Heart right ventricle (tissue), 16 donors: Measurements from ENCODE around the gene XIST. TPM values are rescaled to one million over a fixed set of nuclear protein-coding genes. Genes with fewer than 3 reads are reported as not detected.
A peak's percentile ranks its signal among the peaks of the same experiment; 100 is the strongest.
"Not testable (repeated sequence)": the region's sequence is repeated elsewhere in the genome, so short reads cannot be mapped to it uniquely, and the experiment has no call there.

Experiments used
- ATAC-seq, 8 donors: fragments of 200-7000 bp; cut with Tn5 transposase; one replicate each; pipeline ENCODE4 v1.9.1; 2020; ENCODE audit warnings: mild to moderate bottlenecking in 8 of 8, moderate library complexity in 8 of 8, moderate number of reproducible peaks in 1 of 8
- DNase-seq, 2 donors: peaks; one replicate each; pipeline ENCODE4 v3.0.0-alpha.2; 2020
- H3K27ac ChIP-seq, 10 donors: fragments of 200-600 bp; sonication (generic) in 2 of 10; one replicate each; pipeline versions ENCODE4 v1.5.0 to v1.8.0; 2020 to 2022; ENCODE audit warnings: mild to moderate bottlenecking in 3 of 10
- H3K27me3 ChIP-seq, 7 donors: fragments of 200-600 bp; one replicate each; pipeline ENCODE4 v1.8.0; 2021 to 2022; ENCODE audit warnings: mild to moderate bottlenecking in 2 of 7
- H3K36me3 ChIP-seq, 9 donors: fragments of 200-600 bp; sonication (generic) in 1 of 9; one replicate each; pipeline versions ENCODE4 v1.5.0 to v1.8.0; 2020 to 2022; ENCODE audit warnings: mild to moderate bottlenecking in 2 of 9
- H3K4me1 ChIP-seq, 9 donors: fragments of 200-600 bp; sonication (generic) in 1 of 9; one replicate each; pipeline versions ENCODE4 v1.5.0 to v1.8.0; 2020 to 2022; ENCODE audit warnings: mild to moderate bottlenecking in 4 of 9
- H3K4me3 ChIP-seq, 10 donors: fragments of 200-600 bp; sonication (generic) in 2 of 10; one replicate each; pipeline versions ENCODE4 v1.5.0 to v1.8.0; 2020 to 2022; ENCODE audit warnings: mild to moderate bottlenecking in 7 of 10, moderate library complexity in 2 of 10
- H3K9me3 ChIP-seq, 11 donors: fragments of 200-600 bp in 10 of 11; sonication (generic) in 2 of 11; one replicate each; pipeline versions ENCODE4 v1.5.0 to v1.8.0; 2013 to 2022; ENCODE audit warnings: mild to moderate bottlenecking in 2 of 11, control low read depth in 1 of 11, moderate library complexity in 1 of 11
- CTCF ChIP-seq, 9 donors: fragments of 200-600 bp; sonication (generic) in 2 of 9; IDR thresholded peaks; one replicate each; pipeline versions ENCODE4 v1.5.0 to v1.8.0; 2021 to 2022; ENCODE audit warnings: antibody characterized with exemption in 9 of 9, mild to moderate bottlenecking in 5 of 9, moderate library complexity in 1 of 9
- WGBS, 2 donors: extraction: QIAGEN DNeasy Blood & Tissue Kit; methylation state at CpG; one replicate each; pipeline ENCODE4 v1.1.7; 2013; ENCODE audit warnings: inconsistent platforms in 1 of 2; 5-methylcytosine and 5-hydroxymethylcytosine counted together
- intact Hi-C, 10 donors: fragments of 100-400 bp; cut with DNase I; formaldehyde crosslinking; loops; one replicate each; pipeline versions ENCODE4 v1.11.1 to v1.14.2; 2022
- long read RNA-seq, 3 donors: library from polyadenylated mRNA; unstranded; transcript quantifications; one replicate each; pipeline ENCODE4 v2.0.0, GENCODE V29; 2020 to 2021
- polyA plus RNA-seq, 2 donors: library from polyadenylated mRNA; stranded (reverse); fragments of 200-250 nt; gene quantifications; one replicate each; pipeline ENCODE4 v1.2.3, GENCODE V29; 2013
- total RNA-seq, 10 donors: library from RNA; stranded (reverse); fragmentation: NEBNext Ultra II Directional in 3 of 10; extraction: Animal tissue kit (Norgen Biotek cat#: 25700) in 3 of 10; gene quantifications; one replicate each; pipeline versions ENCODE4 v1.2.1 to v1.2.4, GENCODE V29; 2021 to 2023
- donor health status: Arrhythmogenic right ventricular cardiomyopathy.
- donor health status: ischemic (EF 13 %, LVEDD 7.1; RV severe dilation, severe dysfunction).
- donor health status: healthy with polysubstance abuse.
- donor health status: DM: no; HTN: yes; CAD: no.
- donor health status: DM: no; HTN: no; CAD: no.
- donor health status: ischemic (EF 25% LVEDD 6.9; RV normal size, moderate dysfunction).
- donor health status: ischemic (EF 25% LVEDD 5.7; RV mildly dilated, moderate dysfunction).
- donor health status: healthy.
- donor health status: DM: yes; HTN: yes; CAD: no.
- donor health status: Ischemic cardiomyopathy.
- donor health status: ischemic (EF 35%, LVEDD 5.7; RV mildly dilated, moderate dysfunction).
- donor health status: nonischemic (EF 11% LVEDD 7.7; RV severe dilation, severe dysfunction).
- donor health status: DM: yes; HTN: yes; CAD: no.
- donor health status: PGD.
- donor health status: ischemic (EF 29% LVEDD 5.4; RV normal size, mild dysfunction).
- donor health status: nonischemic (EF 23%, LVEDD 6.1; RV moderate dilation, normal function).

The XIST gene
- total RNA-seq (100 to 1,000 TPM in 1 of 10 donors, 10 to 100 TPM in 2, 1 to 10 TPM in 1, under 1 TPM in 6; 0.09 to 105 (median 0.43) TPM), polyA plus RNA-seq (1 to 10 TPM in 1 of 2 donors, under 1 TPM in 1; 0.07 to 2.3 TPM)
- long read RNA-seq, donor 1: 0 reads
- long read RNA-seq, donor 2, full-length matches to known transcripts: 1 of 19 reads
- long read RNA-seq, donor 2, partial matches to known transcripts: 0 of 19 reads
- long read RNA-seq, donor 2, other reads (novel, unspliced or antisense): 18 of 19 reads
- long read RNA-seq, donor 3, full-length matches to known transcripts: 1 of 16 reads
- long read RNA-seq, donor 3, partial matches to known transcripts: 0 of 16 reads
- long read RNA-seq, donor 3, other reads (novel, unspliced or antisense): 15 of 16 reads

- Histone ChIP-seq H3K4me1 (peaks cover 0 to 20% (median 0%) of the 10 kb centered on the region in 9 donors), H3K27me3 (no peaks in the 10 kb centered on the region), H3K27ac (peak within 1 kb of the TSS in 3 of 10 donors; percentile 78 to 89 (median 85)), H3K4me3 (peak within 1 kb of the TSS in 4 of 10 donors; percentile 47 to 64 (median 60)), H3K36me3 (no peaks in the 10 kb centered on the region), H3K9me3 (no peaks in the 10 kb centered on the region)
- DNase-seq (no peak), ATAC-seq (peak in 1 of 8 donors; percentile 35)
- intact Hi-C loops: loop anchor here in 6 of 10 donors (5.0 to 10.0 kb wide), 9 partner anchors 90 to 1752 kb away; no protein-coding TSS in a partner anchor
- WGBS, 2 donors: 90 to 93% methylated on average over 8 of the region's 8 CpGs
- no peak for TF ChIP-seq CTCF (IDR thresholded peaks at IDR 0.05)
Observed at GRCh38 chrX:73852467-73852866, at the start of gene XIST. Gene XIST (minus strand): TSS chrX:73852714.

GRCh38 chrX:73898315-73898714, 45.8 kb upstream of the XIST start:
- H3K36me3 ChIP-seq, H3K9me3 ChIP-seq, DNase-seq, H3K27ac ChIP-seq, ATAC-seq, H3K4me1 ChIP-seq, intact Hi-C loops, H3K4me3 ChIP-seq: not testable (repeated sequence)
- peaks cover 0 to 34% (median 0%) of the 10 kb centered on the region in 7 donors for H3K27me3 ChIP-seq
- 92 to 97% methylated on average over 3 of the region's 3 CpGs for WGBS, 2 donors

GRCh38 chrX:73892515-73893090, 40.1 kb upstream of the XIST start:
- H3K4me1 ChIP-seq, intact Hi-C loops, H3K36me3 ChIP-seq, ATAC-seq, H3K27ac ChIP-seq, DNase-seq, H3K9me3 ChIP-seq, H3K4me3 ChIP-seq: not testable (repeated sequence)
- WGBS, 2 donors: 72 to 83% methylated on average over 13 to 14 of the region's 14 CpGs
- peaks cover 0 to 44% (median 0%) of the 10 kb centered on the region in 7 donors for H3K27me3 ChIP-seq

GRCh38 chrX:73882260-73882659, 29.7 kb upstream of the XIST start:
- ATAC-seq, DNase-seq, H3K27me3 ChIP-seq, intact Hi-C loops, H3K4me1 ChIP-seq, H3K4me3 ChIP-seq, H3K27ac ChIP-seq, H3K36me3 ChIP-seq: not testable (repeated sequence)
- peaks cover 0 to 39% (median 8%) of the 10 kb centered on the region in 11 donors for H3K9me3 ChIP-seq
- 94 to 96% methylated on average over 20 to 23 of the region's 24 CpGs for WGBS, 2 donors

GRCh38 chrX:73877687-73878086, 25.2 kb upstream of the XIST start:
- Histone ChIP-seq H3K4me3 (no peak overlapping the region), H3K27me3 (peaks cover 0 to 11% (median 0%) of the 10 kb centered on the region in 7 donors), H3K9me3 (peaks cover 0 to 29% (median 8%) of the 10 kb centered on the region in 11 donors), H3K4me1 (no peaks in the 10 kb centered on the region), H3K27ac (no peak overlapping the region), H3K36me3 (no peaks in the 10 kb centered on the region)
- DNase-seq: no peak
- ATAC-seq: no peak
- no peak for TF ChIP-seq CTCF (IDR thresholded peaks at IDR 0.05)
- intact Hi-C loops: no loop called here
